Measurements from ENCODE around the gene ANO6.

Gene ANO6

DNA sequence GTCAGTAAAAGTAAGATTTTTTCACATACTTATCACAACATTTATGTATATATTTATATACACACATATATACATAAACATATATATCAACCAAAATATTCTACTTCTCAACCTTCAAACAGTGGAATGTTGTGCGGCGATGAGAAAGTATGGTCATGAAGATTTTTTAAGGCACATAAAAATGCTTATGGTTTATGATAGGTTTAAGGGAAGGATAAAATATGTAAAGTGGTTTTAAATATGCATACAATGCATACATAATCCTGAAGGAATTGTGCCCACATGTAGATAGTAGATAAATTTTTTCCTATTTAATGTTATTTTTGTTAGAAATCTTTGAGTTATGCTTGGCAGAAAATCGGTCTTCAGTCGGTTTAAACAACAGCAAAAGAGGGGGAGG is 182.7 kb downstream of the ANO6 start:
- DNase-seq (ENCODE audit: low spot score): no peak
- TF ChIP-seq, protein P1, sequence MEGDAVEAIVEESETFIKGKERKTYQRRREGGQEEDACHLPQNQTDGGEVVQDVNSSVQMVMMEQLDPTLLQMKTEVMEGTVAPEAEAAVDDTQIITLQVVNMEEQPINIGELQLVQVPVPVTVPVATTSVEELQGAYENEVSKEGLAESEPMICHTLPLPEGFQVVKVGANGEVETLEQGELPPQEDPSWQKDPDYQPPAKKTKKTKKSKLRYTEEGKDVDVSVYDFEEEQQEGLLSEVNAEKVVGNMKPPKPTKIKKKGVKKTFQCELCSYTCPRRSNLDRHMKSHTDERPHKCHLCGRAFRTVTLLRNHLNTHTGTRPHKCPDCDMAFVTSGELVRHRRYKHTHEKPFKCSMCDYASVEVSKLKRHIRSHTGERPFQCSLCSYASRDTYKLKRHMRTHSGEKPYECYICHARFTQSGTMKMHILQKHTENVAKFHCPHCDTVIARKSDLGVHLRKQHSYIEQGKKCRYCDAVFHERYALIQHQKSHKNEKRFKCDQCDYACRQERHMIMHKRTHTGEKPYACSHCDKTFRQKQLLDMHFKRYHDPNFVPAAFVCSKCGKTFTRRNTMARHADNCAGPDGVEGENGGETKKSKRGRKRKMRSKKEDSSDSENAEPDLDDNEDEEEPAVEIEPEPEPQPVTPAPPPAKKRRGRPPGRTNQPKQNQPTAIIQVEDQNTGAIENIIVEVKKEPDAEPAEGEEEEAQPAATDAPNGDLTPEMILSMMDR (IDR thresholded peaks at IDR 0.05; ENCODE audit: extremely low read depth, insufficient read depth, missing control alignments): no peak
- in situ Hi-C loops (cut with MboI; ENCODE audit: low pct_unique_long_range_greater_than_20kb, low sequenced_read_pairs, unreplicated experiment): no loop called here

DNA sequence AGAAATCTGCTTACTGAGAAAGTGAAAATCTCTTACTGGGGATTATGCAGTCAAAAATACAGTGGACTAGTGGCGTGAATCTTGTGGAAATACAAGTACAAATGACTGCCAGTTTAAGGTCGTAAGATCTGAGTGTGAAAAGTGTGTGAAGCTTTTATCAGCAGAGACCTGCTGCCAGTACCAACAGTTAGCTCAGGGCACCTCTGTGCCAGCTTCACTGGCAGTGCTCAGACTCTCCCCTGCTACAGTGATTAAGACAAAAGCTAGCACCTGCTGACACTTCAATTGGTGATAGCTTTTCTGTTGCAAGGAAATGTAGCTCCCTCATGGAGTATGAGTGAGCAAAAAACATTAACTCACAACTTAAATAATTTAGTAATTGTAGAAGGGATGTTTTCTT is 185.1 kb downstream of the ANO6 start:
- TF ChIP-seq, protein P1 (IDR thresholded peaks at IDR 0.05; ENCODE audit: extremely low read depth, insufficient read depth, missing control alignments): no peak
- in situ Hi-C loops (cut with MboI; ENCODE audit: low pct_unique_long_range_greater_than_20kb, low sequenced_read_pairs, unreplicated experiment): no loop called here
- DNase-seq (ENCODE audit: low spot score): no peak

DNA sequence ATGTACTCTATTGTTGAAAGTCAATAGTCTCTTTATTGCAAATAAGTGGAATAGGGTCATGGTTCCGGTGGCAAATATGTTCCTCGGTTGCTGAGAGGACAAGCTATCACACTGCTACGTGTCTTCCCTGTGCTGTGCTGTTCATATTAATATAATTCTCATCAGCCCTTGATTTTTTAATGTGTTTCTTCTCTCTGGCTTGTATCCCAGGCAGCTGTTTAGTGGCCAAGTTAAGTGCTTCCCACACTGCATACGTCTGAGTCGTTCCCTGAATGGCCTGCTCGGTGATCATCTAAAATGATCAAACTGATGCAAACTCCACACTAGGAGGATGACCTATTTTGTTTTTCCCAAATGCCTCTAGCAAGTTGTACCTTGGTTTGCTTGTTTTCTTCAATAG is 186.4 kb downstream of the ANO6 start:
- TF ChIP-seq, protein P1 (IDR thresholded peaks at IDR 0.05; ENCODE audit: extremely low read depth, insufficient read depth, missing control alignments): no peak
- in situ Hi-C loops (cut with MboI; ENCODE audit: low pct_unique_long_range_greater_than_20kb, low sequenced_read_pairs, unreplicated experiment): no loop called here
- no peak for DNase-seq (ENCODE audit: low spot score)

DNA sequence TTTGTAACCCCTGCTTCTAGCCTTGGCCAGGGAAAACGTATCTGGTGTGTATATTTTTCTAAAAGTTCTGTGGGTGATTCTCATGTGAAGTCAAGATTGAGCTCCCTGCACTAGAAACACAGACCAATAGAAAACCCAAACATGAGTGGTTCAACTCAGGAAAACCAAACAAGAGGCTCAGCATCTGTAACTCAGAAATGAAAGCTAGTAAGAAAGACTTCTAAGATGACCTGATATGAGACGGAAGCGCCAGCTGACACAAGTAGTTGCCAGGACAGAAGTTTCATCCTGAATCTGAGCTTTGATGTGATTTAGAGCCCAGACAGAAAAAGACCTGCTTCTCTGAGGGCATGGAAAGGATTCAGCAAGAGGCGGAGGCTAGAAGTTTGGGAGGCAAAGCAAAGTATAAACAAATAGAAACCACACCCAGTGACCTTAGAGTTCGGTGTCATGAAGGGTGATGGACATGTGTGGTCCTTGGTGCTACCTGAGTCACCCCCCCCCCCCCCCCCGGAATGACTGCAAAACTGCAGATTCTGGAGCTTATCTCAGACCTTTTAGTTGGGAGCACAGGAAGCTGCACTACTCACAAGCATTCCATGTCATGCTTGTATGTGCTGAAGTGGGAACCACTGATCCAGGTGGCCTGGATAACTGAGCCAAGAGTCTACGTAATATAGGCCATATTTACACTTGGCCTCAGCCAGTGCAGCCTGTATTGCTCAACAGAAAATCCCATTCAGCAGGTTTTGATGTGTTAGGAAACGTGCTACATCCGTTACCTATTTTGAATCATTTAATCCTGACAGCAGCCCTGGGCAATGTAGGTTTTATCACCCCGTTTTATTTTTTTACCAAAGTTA is 191.3 kb downstream of the ANO6 start:
- DNase-seq (ENCODE audit: low spot score): no peak
- TF ChIP-seq, protein P1 (IDR thresholded peaks at IDR 0.05; ENCODE audit: extremely low read depth, insufficient read depth, missing control alignments): no peak
- in situ Hi-C loops (cut with MboI; ENCODE audit: low pct_unique_long_range_greater_than_20kb, low sequenced_read_pairs, unreplicated experiment): no loop called here

DNA sequence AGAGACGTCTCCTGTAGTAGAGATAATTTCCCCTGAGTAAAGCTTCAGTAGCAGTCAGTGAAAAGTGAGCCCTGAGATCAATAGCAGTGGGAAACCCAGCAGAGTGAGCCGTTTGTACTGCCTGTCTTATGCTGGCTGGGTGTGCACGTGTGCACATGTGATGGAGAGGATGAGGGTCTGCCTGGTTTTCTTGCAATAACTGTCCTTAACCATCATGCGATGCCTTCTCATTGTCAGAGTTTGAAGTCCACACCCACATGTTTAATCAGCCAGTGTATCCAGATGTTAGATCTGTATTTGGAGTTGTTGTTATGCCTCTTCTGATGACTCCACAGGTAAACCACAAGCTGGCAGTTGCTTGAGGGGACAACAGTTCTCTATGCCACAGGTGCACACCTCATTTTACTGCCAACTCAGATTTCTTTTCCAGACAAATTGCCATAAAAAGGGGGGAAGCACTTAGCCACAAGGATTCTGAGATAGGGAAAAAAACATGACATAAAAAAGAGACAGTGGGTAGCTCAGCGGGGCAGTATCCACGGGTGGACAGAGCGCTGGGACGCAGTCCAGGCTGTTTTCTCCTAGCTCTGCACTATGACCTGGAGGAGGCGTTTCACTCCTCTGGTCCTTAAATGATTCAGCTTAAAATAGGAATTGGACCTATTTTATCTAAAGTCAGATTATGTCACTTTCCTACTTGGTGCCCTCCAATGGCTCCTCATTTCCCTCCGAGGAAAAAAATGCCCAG is 192.3 kb downstream of the ANO6 start:
- in situ Hi-C loops (cut with MboI; ENCODE audit: low pct_unique_long_range_greater_than_20kb, low sequenced_read_pairs, unreplicated experiment): no loop called here
- no peak for DNase-seq (ENCODE audit: low spot score)
- TF ChIP-seq, protein P1 (IDR thresholded peaks at IDR 0.05; ENCODE audit: extremely low read depth, insufficient read depth, missing control alignments): no peak

DNA sequence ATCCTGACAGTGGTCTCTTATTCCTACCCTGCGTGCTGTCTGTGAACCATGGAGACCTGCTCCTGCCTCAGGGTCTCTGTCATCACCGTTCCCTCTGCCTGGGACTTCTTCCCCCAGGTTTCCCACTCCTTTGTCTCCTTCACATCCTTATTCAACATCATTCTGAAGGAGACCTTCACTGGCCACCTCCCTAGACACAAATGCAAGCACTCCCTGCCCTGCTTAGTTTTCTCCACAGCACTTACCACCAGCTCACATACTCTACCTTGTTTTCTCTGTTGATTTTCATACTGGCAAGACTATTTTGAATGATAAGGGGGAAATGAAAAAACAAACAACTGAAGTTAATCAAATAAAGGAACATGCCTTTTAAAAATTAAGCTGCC is 192.8 kb downstream of the ANO6 start:
- in situ Hi-C loops (cut with MboI; ENCODE audit: low pct_unique_long_range_greater_than_20kb, low sequenced_read_pairs, unreplicated experiment): no loop called here
- TF ChIP-seq, protein P1 (IDR thresholded peaks at IDR 0.05; ENCODE audit: extremely low read depth, insufficient read depth, missing control alignments): no peak
- no peak for DNase-seq (ENCODE audit: low spot score)

Data from GM13977 (cell line).